Measurements from ENCODE around the gene CMTM3.
"Not testable (repeated sequence)": the region's sequence is repeated elsewhere in the genome, so short reads cannot be mapped to it uniquely, and the experiment has no call there.

The CMTM3 gene

GRCh38 chr16:66637806-66638205, 33.3 kb downstream of the CMTM3 start:
- no peak for DNase-seq

GRCh38 chr16:66639091-66639885, 34.8 kb downstream of the CMTM3 start:
- DNase-seq: no peak

DNA sequence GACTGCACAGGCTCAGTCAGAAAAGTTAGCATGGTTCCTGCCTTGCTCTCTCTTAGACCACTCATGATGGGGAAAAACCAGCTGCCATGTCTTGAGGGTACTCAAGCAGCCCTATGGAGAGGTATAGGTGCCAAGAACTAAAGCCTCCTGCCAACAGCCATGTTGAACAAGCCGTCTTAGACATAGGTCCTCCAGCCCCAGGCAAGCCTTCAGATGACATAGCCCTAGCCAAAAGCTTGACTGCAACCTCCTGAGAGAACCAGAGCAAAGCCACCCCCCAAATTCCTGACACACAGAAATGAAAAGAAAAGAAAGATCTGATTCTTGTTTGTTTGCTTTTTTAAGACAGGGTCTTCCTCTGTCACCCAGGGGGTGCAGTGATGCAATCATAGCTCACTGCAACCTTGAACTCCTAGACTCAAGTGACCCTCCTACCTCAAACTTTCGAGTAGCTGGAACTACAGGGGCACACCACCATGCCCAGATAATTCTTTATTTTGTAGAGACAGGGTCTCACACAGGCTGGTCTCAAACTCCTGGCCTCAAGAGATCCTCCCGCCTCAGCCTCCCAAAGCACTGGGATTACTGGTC, 36.3 kb downstream of the CMTM3 start:
- DNase-seq: no peak

DNA sequence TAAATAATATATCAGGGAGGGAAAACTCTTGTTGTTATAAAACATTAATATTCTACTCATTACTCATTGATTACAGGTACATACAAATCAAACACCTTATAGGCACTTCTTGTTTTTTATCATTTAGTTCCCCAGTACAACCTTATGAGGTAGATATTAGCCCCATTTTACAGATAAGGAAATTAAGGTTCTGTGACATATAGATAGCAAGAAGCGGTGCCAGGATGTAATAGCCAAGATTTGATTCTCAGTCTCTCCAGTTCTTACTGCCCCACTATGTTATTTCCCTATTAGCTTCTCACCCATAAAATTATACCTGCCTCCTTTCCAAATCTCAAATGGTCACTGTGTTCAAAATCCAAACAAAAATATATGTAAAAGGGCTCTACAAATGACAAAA, 36.9 kb downstream of the CMTM3 start:
- DNase-seq: no peak

DNA sequence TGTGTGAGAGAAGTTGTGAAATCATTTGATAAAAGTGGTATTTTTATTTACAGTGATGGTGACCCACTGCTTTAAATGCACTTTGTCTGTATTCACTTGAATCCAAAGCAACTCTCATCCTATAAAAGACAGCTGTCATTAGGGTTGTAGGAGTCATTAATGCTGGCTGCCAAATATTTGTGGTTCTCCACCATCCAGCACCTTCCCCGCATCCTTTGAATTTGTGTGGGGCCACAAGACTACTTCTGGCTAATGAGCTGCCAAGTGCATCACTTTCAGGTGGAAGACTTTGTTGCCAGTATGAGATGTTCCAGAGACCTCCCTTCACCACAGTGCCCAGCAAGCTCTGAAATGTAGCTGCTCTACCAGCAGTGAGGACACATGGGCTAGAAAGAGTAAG, 43.4 kb downstream of the CMTM3 start:
- DNase-seq: no peak

DNA sequence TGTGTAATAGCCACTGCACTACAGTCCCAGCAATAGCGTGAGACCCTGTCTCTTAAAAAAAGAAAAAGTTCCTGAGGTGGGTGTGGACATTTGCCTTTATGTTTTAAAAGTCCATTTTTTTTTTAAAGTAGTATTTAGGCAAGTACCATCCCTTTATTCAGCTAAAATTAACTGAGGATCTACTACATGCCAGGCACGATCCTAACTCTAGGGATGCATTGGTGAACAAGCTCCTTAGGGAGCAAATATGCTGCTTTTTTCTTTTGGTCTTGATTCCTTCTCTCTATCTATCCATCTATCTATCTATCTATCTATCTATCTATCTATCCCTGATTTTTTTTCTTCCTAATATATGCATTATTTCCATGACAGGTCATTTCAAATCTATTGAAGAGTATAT, 44.7 kb downstream of the CMTM3 start:
- no peak for DNase-seq

GRCh38 chr16:66649636-66650205, 45.2 kb downstream of the CMTM3 start:
- DNase-seq: no peak

GRCh38 chr16:66650707-66651473, 46.4 kb downstream of the CMTM3 start:
- DNase-seq: peak; percentile 53 to 68 (median 59)

- no peak for DNase-seq
These were observed 46.9 kb downstream of the CMTM3 start for GRCh38 chr16:66651474-66651765.

- no peak for DNase-seq
These were observed 47.5 kb downstream of the CMTM3 start for GRCh38 chr16:66651965-66652364.

- no peak for DNase-seq
These were observed 48.3 kb downstream of the CMTM3 start for GRCh38 chr16:66652661-66653360.

GRCh38 chr16:66653581-66654350, 49.3 kb downstream of the CMTM3 start:
- no peak for DNase-seq

GRCh38 chr16:66656547-66656946, 52.0 kb downstream of the CMTM3 start:
- DNase-seq: no peak

- no peak for DNase-seq
These were observed 53.8 kb downstream of the CMTM3 start for GRCh38 chr16:66658143-66658859.

GRCh38 chr16:66658860-66659190, 54.3 kb downstream of the CMTM3 start:
- no peak for DNase-seq

GRCh38 chr16:66660422-66661209, 56.1 kb downstream of the CMTM3 start:
- DNase-seq: no peak

DNA sequence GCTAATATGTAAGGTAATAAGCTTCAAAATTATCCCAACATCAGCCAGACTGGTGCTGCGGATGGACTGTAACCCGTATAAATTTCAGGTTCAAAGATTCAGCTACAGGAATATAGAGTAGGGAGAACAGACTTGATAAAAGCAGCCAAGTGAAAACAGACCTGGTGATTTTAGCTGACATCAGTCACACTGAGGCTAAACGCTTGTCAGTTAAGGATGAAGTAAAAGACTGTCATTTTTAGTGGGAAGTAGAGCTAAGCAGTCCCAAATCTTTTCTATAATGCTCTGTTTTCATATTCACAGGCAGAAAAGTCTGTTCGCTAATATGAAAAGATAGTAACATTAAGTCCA, 56.7 kb downstream of the CMTM3 start:
- no peak for DNase-seq

GRCh38 chr16:66661671-66662346, 57.3 kb downstream of the CMTM3 start:
- DNase-seq: not testable (repeated sequence)

DNA sequence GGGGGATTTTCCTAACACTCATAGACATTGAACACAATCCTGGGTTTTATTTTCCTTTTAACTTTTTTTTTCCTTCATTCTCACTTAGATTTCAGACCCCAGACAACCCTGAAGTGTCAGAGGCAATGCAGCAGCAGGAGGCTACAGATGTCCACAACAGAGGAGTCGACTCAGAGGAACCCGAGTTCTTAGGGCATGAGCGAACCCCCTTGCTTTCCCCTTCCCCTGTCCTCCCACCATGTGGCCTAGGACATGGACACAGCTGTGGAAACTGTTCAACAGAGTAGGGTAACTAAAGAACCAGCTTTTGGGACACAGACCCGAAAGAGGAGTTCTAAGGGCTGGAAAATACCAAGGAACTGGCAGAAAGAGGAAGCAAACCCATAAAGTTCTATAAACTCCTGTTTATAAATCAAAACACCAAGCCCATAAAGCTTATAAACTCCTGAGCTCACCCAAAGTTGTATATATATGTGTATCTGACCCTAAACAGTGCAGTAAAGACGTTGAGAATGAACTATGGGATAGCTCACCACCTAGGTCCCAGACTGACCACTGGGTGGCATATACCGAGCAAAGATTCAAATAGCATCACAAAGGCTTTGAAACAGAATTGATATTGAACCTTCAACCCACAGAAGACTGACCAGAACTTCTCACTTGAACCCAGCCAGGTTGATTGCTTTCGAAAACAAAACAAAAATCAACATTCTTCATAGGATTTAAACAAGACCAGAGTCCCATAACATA, 58.1 kb downstream of the CMTM3 start:
- DNase-seq: no peak
